Measurements from ENCODE around the gene OR10AD1. TPM values are rescaled to one million over a fixed set of nuclear protein-coding genes. Genes with fewer than 3 reads are reported as not detected.
A peak's percentile ranks its signal among the peaks of the same experiment; 100 is the strongest.
"Not testable (repeated sequence)": the region's sequence is repeated elsewhere in the genome, so short reads cannot be mapped to it uniquely, and the experiment has no call there.

Gene OR10AD1, protein sequence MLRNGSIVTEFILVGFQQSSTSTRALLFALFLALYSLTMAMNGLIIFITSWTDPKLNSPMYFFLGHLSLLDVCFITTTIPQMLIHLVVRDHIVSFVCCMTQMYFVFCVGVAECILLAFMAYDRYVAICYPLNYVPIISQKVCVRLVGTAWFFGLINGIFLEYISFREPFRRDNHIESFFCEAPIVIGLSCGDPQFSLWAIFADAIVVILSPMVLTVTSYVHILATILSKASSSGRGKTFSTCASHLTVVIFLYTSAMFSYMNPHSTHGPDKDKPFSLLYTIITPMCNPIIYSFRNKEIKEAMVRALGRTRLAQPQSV
- total RNA-seq = not detected in 2 replicates

- no peak for DNase-seq (ENCODE audit: low read depth in 2 of 2)
Measured at GRCh38 chr12:48203192-48203591, at the start of gene OR10AD1. TSS of gene OR10AD1 (minus strand) at chr12:48203292. CDS start at chr12:48203292, 0 bp downstream.

- no peak for DNase-seq (ENCODE audit: low read depth in 2 of 2)
Measured at GRCh38 chr12:48247181-48247966, 44.3 kb upstream of the OR10AD1 start.

DNA sequence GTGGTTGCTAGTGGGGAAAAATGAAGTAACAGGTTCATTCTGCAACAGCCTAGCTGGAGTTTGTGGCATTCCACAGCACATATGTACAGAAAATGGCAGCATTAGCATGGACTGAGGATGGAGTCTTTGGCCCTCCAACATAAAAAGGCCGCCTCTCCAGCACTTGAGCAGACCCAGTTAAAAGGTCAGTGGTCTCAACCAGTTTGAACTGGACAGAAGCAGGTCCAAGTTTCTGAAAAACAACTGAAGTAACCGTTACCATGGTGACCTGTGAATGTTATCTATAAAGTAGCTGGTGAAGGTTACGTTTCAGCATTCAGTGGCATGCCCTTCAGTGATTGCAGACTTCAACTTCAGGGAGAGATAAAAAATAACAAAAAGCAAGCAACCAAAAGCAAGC is 34.1 kb upstream of the OR10AD1 start:
- no peak for DNase-seq (ENCODE audit: low read depth in 2 of 2)

DNA sequence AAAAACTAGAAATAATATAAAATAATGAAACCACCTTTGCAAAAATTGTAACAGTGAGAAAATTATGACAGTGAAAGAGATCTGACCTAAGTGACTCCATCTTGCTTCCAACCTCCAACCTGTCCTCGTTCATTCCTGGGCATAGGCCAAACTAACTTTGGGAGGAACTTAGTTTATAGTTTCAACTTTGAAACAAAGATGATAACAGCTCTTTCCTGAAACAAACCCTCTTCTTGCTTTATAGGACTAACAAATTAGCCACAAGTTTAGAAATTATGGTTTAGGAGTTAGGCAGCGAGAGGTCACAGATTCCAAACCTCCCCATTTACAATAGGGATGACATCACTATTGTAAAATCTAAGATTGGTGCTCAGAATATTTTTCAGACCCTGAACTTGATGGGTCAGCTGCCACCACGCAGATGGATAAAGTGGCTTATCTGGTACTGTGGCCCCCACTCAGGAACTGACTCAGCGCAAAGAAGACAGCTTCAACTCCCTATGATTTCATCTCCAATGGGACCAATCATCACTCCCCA is 32.8 kb upstream of the OR10AD1 start:
- DNase-seq (ENCODE audit: low read depth in 2 of 2) = no peak

- DNase-seq (ENCODE audit: low read depth in 2 of 2) = not testable (repeated sequence)
Measured at GRCh38 chr12:48231169-48231958, 28.3 kb upstream of the OR10AD1 start.

GRCh38 chr12:48224533-48224932 is 21.4 kb upstream of the OR10AD1 start:
- not testable (repeated sequence) for DNase-seq (ENCODE audit: low read depth in 2 of 2)

- no peak for DNase-seq (ENCODE audit: low read depth in 2 of 2)
Measured at GRCh38 chr12:48221645-48222044, 18.6 kb upstream of the OR10AD1 start.

DNA sequence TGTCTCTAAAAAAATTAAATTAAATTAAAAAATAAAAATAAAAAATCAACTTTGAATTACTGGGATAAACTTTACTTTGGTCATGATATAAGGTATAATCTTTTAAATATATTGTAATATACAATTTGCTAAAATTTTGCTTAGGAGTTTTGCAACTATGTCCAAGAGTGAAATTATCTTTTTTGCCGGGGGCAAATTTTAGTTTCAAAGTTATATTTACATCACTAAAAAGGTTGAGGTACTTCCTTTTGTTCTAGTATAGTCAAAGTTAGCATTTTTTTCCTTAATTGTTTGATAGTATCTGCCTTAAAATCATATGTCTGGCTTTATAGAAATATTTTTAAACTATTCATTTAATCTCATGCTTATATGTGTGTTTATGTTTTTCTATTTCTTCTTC is 17.6 kb upstream of the OR10AD1 start:
- no peak for DNase-seq (ENCODE audit: low read depth in 2 of 2)

- DNase-seq (ENCODE audit: low read depth in 2 of 2) = no peak
Measured at GRCh38 chr12:48219631-48220030, 16.5 kb upstream of the OR10AD1 start.

DNA sequence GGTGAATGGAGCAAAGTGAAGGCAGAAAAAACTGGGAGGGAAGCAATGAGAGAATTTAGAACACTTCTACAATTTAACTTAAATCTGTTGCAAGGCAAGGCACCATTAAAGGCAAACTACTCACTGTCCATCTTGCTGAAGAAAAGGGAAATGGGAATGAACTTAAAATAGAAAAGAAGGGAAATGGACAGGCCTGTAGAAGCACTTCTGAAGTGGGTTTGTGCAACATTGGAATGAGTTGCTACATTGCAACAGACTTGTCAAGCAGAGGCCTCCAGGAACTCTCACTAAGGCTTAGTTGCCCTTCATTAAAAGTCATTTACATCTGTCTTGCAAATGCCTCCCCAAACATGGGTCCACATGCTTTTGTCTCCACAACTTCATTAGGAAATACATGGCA is 13.7 kb upstream of the OR10AD1 start:
- DNase-seq (ENCODE audit: low read depth in 2 of 2) = no peak

GRCh38 chr12:48209495-48209894 is 6.4 kb upstream of the OR10AD1 start:
- not testable (repeated sequence) for DNase-seq (ENCODE audit: low read depth in 2 of 2)

DNA sequence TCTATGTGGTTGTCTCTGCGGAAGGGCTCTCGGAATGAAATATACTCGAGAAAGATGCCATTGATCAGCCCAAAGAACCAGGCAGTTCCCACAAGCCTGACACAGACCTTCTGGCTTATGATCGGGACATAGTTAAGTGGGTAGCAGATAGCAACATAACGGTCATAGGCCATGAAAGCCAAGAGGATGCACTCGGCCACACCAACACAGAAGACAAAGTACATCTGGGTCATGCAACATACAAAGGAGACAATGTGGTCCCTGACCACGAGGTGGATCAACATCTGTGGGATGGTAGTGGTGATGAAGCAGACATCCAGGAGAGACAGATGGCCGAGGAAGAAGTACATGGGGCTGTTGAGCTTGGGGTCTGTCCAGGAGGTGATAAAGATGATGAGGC is 326 bp downstream of the OR10AD1 start:
- no peak for DNase-seq (ENCODE audit: low read depth in 2 of 2)

GRCh38 chr12:48201516-48201915 is 1.6 kb downstream of the OR10AD1 start:
- no peak for DNase-seq (ENCODE audit: low read depth in 2 of 2)

- no peak for DNase-seq (ENCODE audit: low read depth in 2 of 2)
Measured at GRCh38 chr12:48201091-48201490, 2.0 kb downstream of the OR10AD1 start.

- no peak for DNase-seq (ENCODE audit: low read depth in 2 of 2)
Measured at GRCh38 chr12:48199774-48200221, 3.3 kb downstream of the OR10AD1 start.

DNA sequence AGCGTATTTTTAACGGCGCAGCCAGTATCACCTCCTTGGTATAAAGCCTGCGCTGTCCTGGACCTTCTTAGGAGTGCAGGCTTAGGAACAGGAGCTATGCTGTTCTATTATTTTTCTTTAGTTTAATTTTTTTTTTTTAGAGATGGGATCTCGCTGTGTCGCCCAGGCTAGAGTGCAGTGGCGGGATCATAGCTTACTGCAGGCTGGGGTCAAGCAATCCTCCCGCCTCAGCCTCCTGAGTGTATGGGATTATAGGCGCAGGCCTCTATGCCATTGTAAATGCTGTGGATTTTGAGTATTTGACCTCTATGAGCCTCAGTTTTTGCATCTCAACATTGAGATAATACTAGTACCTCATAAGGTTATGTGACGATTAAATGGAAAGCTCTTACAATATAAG is 4.1 kb downstream of the OR10AD1 start:
- no peak for DNase-seq (ENCODE audit: low read depth in 2 of 2)

- DNase-seq (ENCODE audit: low read depth in 2 of 2) = peak in 1 of 2 donors; percentile 20
Measured at GRCh38 chr12:48198672-48198971, 4.5 kb downstream of the OR10AD1 start.

- DNase-seq (ENCODE audit: low read depth in 2 of 2) = peak; percentile 57 to 91
Measured at GRCh38 chr12:48197971-48198671, 5.0 kb downstream of the OR10AD1 start.

- DNase-seq (ENCODE audit: low read depth in 2 of 2) = peak in 1 of 2 donors; percentile 29
Measured at GRCh38 chr12:48197549-48197970, 5.5 kb downstream of the OR10AD1 start.

GRCh38 chr12:48194799-48195201 is 8.3 kb downstream of the OR10AD1 start:
- no peak for DNase-seq (ENCODE audit: low read depth in 2 of 2)

GRCh38 chr12:48193623-48194022 is 9.5 kb downstream of the OR10AD1 start:
- no peak for DNase-seq (ENCODE audit: low read depth in 2 of 2)
